HG03280 (cell line): ENCODE measurements around the gene EIF3F.

Experiments used
- ATAC-seq: cut with Tn5 transposase; IDR thresholded peaks from one replicate; pipeline ENCODE4 v1.9.1; 2021; ENCODE audit warnings: mild to moderate bottlenecking, moderate library complexity; ENCODE audit not compliant: unreplicated experiment

Gene EIF3F

GRCh38 chr11:8020244-8020597 is 33.1 kb downstream of the EIF3F start:
- no peak for ATAC-seq

GRCh38 chr11:8021920-8022319 is 34.8 kb downstream of the EIF3F start:
- ATAC-seq, result no peak

DNA sequence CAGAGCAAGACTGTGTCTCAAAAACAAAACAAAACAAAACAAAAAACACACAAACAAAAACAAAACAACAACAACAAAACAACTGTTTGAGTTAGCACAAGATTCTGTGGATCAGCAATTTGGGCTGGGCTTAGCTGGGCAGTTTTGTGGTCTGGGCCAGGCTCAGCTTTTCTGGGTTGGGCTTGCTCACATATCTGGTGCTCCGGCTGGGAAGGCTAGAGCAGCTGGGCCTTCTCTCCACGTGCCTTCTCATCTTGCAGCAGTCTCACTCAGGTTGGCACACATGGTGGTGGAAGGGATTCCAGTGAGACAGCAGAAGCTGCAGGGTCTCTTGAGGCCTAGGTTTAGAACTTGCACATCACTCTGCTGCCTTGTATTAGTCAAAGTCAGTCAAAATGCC is 35.7 kb downstream of the EIF3F start:
- ATAC-seq, result no peak

DNA sequence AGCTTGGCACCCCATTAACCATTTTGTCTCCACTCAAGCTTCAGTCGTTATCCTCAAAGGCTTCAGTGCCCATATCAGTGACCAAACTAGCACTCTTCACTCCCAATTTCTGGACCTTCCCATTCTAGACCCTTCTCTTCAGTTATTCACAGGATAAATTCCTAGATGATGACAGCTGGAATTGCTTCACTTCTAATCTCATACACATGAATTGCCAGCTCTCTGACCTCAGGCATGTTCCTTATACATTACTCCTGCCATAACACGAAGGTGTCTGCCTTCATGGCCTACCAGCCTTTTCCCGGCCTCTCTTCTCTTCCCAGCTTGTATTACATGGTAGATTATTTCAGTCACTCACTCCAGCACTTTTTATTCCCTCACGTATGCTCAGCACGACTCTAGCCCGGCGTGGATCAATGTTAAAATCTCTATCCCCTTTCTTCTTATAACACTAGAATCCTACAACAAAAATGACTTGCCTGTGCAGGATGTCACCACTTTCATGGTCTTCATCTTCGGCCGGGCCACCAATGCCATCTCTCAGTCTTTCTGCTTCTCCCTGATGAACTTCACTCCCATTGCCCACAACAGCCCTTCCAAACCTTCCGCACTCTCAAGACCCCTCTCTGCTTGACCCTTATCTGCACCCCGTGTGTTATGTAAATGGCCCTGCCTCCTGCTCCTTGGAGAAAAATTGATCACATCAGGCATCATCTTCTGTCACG is 36.9 kb downstream of the EIF3F start:
- ATAC-seq, result no peak

DNA sequence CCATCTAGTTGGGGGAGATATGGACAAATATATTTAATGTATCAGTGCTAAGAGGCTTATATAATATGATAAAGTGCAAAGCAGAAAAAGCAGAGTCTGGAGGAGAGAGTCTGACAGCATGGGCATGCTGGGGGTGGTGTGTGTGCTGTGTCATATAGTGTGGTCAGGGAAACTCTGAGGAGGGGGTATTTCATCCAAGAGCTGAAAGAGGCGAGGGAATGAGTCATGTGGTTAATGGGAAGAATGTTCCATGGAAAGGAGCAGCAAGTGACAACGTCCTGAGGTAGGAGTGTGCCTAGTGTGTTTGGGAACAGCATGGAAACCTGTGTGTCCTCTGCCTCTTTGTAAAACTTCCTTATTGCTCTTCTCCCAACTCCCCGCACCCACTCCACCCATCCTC is 38.0 kb downstream of the EIF3F start:
- ATAC-seq, result no peak

DNA sequence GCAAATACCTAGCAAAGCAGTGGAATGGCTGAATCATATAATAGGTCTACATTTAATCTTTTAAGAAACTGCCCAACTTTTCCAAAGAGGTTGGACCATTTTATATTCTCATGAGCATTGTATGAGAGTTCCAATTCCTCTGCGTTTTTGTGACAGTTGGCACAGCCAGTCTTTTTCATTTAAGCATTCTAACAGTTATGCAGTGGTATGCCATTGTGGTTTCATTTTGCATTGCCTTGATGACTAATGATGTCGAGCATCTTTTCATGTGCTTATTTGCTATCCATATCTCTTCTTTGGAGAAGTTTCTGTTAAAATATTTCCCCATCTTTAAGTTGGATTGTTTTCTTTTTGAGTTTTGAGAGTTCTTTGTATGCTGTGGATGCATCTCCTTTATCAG is 38.7 kb downstream of the EIF3F start:
- no peak for ATAC-seq

- ATAC-seq, result no peak
Measured at GRCh38 chr11:8026982-8027381, 39.8 kb downstream of the EIF3F start.

GRCh38 chr11:8028766-8029165 is 41.6 kb downstream of the EIF3F start:
- ATAC-seq, result no peak

GRCh38 chr11:8030526-8031247 is 43.5 kb downstream of the EIF3F start:
- no peak for ATAC-seq

GRCh38 chr11:8031248-8032115 is 44.3 kb downstream of the EIF3F start:
- ATAC-seq, result no peak

- no peak for ATAC-seq
Measured at GRCh38 chr11:8032122-8032521, 45.0 kb downstream of the EIF3F start.

- no peak for ATAC-seq
Measured at GRCh38 chr11:8032576-8033304, 45.6 kb downstream of the EIF3F start.

GRCh38 chr11:8033305-8034105 is 46.4 kb downstream of the EIF3F start:
- ATAC-seq, result no peak

- no peak for ATAC-seq
Measured at GRCh38 chr11:8034106-8034585, 47.0 kb downstream of the EIF3F start.

GRCh38 chr11:8034604-8035190 is 47.6 kb downstream of the EIF3F start:
- no peak for ATAC-seq

GRCh38 chr11:8035200-8035855 is 48.2 kb downstream of the EIF3F start:
- ATAC-seq, result no peak

DNA sequence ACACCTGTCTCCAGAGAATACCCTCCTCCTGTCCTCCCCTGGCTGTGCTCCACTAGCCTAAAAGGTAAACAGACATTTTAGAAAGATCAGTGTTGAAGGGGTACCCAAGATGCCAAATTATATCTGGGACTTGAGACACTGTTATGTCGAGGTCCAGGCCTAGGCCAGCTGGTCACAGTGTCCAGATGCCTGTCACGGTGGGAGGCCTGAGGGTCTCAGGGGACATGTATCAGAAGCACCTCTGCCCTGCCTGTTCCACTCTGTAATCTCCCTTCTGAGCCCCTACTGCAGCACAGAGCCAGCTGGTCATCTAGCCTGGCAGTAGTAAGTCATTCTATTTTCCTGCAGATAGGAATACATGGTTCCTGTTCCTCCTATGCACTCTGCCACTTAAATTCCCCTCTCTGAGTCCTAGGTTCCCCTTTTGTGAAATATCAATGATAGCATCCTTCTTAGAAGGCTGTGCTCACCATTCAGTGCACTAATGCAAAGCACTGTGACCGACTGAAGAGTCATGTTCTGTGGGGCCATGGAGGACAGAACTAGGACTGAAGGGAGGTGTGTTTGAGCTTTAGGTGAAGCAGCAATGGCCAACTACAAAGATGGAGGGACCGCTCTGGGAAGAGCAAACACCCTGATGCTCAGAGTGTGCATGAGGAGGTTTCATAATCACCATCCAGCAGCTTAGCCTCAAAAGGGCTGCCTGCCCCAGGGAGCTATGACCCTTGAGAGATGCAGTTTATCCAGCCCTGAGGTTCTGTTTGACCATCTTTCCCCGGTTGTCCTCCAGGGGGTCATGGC is 49.1 kb downstream of the EIF3F start:
- ATAC-seq, result no peak

DNA sequence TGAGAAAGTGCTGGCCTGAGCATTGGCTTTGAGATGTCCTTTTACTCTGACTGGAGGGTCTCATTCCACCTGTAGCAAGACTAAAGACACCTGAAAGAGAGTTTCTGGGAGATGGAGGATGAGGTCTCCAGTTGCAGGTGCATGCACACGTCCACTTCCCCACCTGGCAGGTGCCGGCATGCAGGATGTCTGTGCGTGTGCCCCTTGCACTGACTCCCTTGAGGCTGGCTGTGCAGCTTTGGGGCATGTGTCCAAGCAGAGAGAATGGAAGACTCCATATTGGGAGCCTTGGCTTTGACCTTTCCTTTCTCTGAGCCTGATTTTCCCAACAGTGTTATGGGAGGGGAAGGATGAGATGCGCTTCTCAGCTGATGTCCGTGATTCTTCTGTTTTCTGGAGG is 49.8 kb downstream of the EIF3F start:
- ATAC-seq, result no peak
